C4-2B (cell line): Measurements from ENCODE around the gene SHMT1.

Source experiments
- CTCF ChIP-seq: fragments of 450-650 bp; conservative IDR thresholded peaks from 2 replicates; pipeline ENCODE4 v1.5.1; 2017; ENCODE audit warnings: mild to moderate bottlenecking
- ZFX ChIP-seq: fragments of 450-650 bp; IDR thresholded peaks from 2 replicates; pipeline ENCODE4 v1.6.1; 2017

- TF ChIP-seq CTCF (no peak), ZFX (no peak)
Observed at GRCh38 chr17:18374216-18374615, 10.9 kb upstream of the SHMT1 start.
